Activated CD8-positive, alpha-beta T cell treated with anti-CD3 and anti-CD28 coated beads for 36 hours (primary cell): ENCODE measurements around the gene TBC1D16. TPM values are rescaled to one million over a fixed set of nuclear protein-coding genes. Genes with fewer than 3 reads are reported as not detected.

Experiments
- ATAC-seq: fragments of 200-7000 bp; cut with Tn5 transposase; one replicate; pipeline ENCODE4 v1.10.0; 2021; ENCODE audit warnings: mild to moderate bottlenecking, moderate library complexity
- CTCF ChIA-PET: fragments of 350-600 bp; sonication (Branson Sonifier 250); formaldehyde crosslinking; loops from one replicate; lab custom pipeline; 2021; ENCODE audit warnings: antibody characterized with exemption; lab: Charles Lee
- POLR2A ChIA-PET: fragments of 350-600 bp; sonication (Branson Sonifier 250); formaldehyde crosslinking; loops from one replicate; lab custom pipeline; 2021; ENCODE audit warnings: antibody characterized with exemption; lab: Charles Lee
- DNase-seq: peaks from one replicate; pipeline ENCODE4 v3.0.0-alpha.2; 2020
- H3K27ac Mint-ChIP-seq: one replicate; pipeline ENCODE4 v1.8.0; 2021; ENCODE audit warnings: mild to moderate bottlenecking, mixed read lengths
- H3K27me3 Mint-ChIP-seq: one replicate; pipeline ENCODE4 v1.8.0; 2021; ENCODE audit warnings: mixed read lengths
- H3K36me3 Mint-ChIP-seq: one replicate; pipeline ENCODE4 v1.8.0; 2021; ENCODE audit warnings: low read depth, mixed read lengths
- H3K4me1 Mint-ChIP-seq: one replicate; pipeline ENCODE4 v1.8.0; 2021; ENCODE audit warnings: low read depth, mixed read lengths
- H3K4me3 Mint-ChIP-seq: one replicate; pipeline ENCODE4 v1.8.0; 2021; ENCODE audit warnings: mild to moderate bottlenecking, moderate library complexity, mixed read lengths
- H3K9me3 Mint-ChIP-seq: one replicate; pipeline ENCODE4 v1.8.0; 2021; ENCODE audit warnings: mixed read lengths
- CTCF ChIP-seq: fragments of 200-600 bp; IDR thresholded peaks from one replicate; pipeline ENCODE4 v1.8.0; 2022; ENCODE audit warnings: antibody characterized with exemption, mild to moderate bottlenecking
- intact Hi-C: fragments of 100-400 bp; cut with micrococcal nuclease; formaldehyde crosslinking; loops from one replicate; pipeline ENCODE4 v1.10.0; 2022
- total RNA-seq, 2 experiments: library from RNA; stranded (reverse); gene quantifications; one replicate each; pipeline ENCODE4 v1.2.3, GENCODE V29; 2021

The TBC1D16 gene
- total RNA-seq, 2 experiments from 2014 or later, result 9.6 to 12.0 TPM

GRCh38 chr17:80055597-80055996, 19.9 kb upstream of the TBC1D16 start:
- ATAC-seq (no peak), DNase-seq (no peak)
- no peak overlapping the region for H3K27ac Mint-ChIP-seq
- no peaks in the 10 kb centered on the region for H3K9me3 Mint-ChIP-seq
- no peaks in the 10 kb centered on the region for H3K27me3 Mint-ChIP-seq
- intact Hi-C loops, result no loop called here
- H3K4me3 Mint-ChIP-seq, result no peak overlapping the region
- no peak for TF ChIP-seq CTCF
- ChIA-PET POLR2A (interaction anchor here (0.6 kb wide), 1 partner anchor 30 kb away, joined by 3 read pairs; no protein-coding TSS in a partner anchor), CTCF (interaction anchor here (1.3 to 1.5 kb wide), 3 partner anchors 27 to 50 kb away, joined by 3 to 4 read pairs (median 3); no protein-coding TSS in a partner anchor)
- H3K4me1 Mint-ChIP-seq, result no peaks in the 10 kb centered on the region
- H3K36me3 Mint-ChIP-seq, result no peaks in the 10 kb centered on the region

GRCh38 chr17:80053102-80053501, 17.4 kb upstream of the TBC1D16 start:
- intact Hi-C loops, result no loop called here
- no peaks in the 10 kb centered on the region for H3K36me3 Mint-ChIP-seq
- DNase-seq (no peak), ATAC-seq (no peak)
- no peaks in the 10 kb centered on the region for H3K9me3 Mint-ChIP-seq
- ChIA-PET CTCF (no interaction called here), POLR2A (no interaction called here)
- TF ChIP-seq CTCF, result no peak
- H3K4me1 Mint-ChIP-seq, result no peaks in the 10 kb centered on the region
- H3K27me3 Mint-ChIP-seq, result no peaks in the 10 kb centered on the region
- no peak overlapping the region for H3K4me3 Mint-ChIP-seq
- no peak overlapping the region for H3K27ac Mint-ChIP-seq

- Mint-ChIP-seq H3K4me1 (no peaks in the 10 kb centered on the region), H3K27ac (no peak overlapping the region), H3K36me3 (no peaks in the 10 kb centered on the region), H3K27me3 (no peaks in the 10 kb centered on the region), H3K9me3 (no peaks in the 10 kb centered on the region), H3K4me3 (no peak overlapping the region)
- no peak for DNase-seq
- intact Hi-C loops, result no loop called here
- TF ChIP-seq CTCF, result no peak
- ChIA-PET CTCF (no interaction called here), POLR2A (no interaction called here)
- no peak for ATAC-seq
These were observed 16.0 kb upstream of the TBC1D16 start for GRCh38 chr17:80051681-80052080.

- no peaks in the 10 kb centered on the region for H3K27me3 Mint-ChIP-seq
- POLR2A ChIA-PET, result interaction anchor here (0.9 kb wide), 1 partner anchor 62 kb away, joined by 3 read pairs; no protein-coding TSS in a partner anchor
- DNase-seq (no peak), ATAC-seq (no peak)
- no peak overlapping the region for H3K4me3 Mint-ChIP-seq
- H3K27ac Mint-ChIP-seq, result no peak overlapping the region
- TF ChIP-seq CTCF, result no peak
- CTCF ChIA-PET, result interaction anchor here (0.8 kb wide), 1 partner anchor 42 kb away, joined by 3 read pairs; no protein-coding TSS in a partner anchor
- H3K4me1 Mint-ChIP-seq, result no peaks in the 10 kb centered on the region
- intact Hi-C loops, result no loop called here
- H3K9me3 Mint-ChIP-seq, result no peaks in the 10 kb centered on the region
- no peaks in the 10 kb centered on the region for H3K36me3 Mint-ChIP-seq
These were observed 15.0 kb upstream of the TBC1D16 start for GRCh38 chr17:80050706-80051105.

- CTCF ChIA-PET, result interaction anchor here (0.8 kb wide), 1 partner anchor 42 kb away, joined by 3 read pairs; no protein-coding TSS in a partner anchor
- no peak for TF ChIP-seq CTCF
- H3K4me3 Mint-ChIP-seq, result no peak overlapping the region
These were observed 14.3 kb upstream of the TBC1D16 start for GRCh38 chr17:80049986-80050385.

More at GRCh38 chr17:80049986-80050385, 14.3 kb upstream of the TBC1D16 start:
- Mint-ChIP-seq H3K27ac (no peak overlapping the region), H3K27me3 (no peaks in the 10 kb centered on the region), H3K36me3 (no peaks in the 10 kb centered on the region), H3K9me3 (no peaks in the 10 kb centered on the region), H3K4me1 (no peaks in the 10 kb centered on the region)
- intact Hi-C loops, result no loop called here
- DNase-seq, result no peak
- no peak for ATAC-seq
- POLR2A ChIA-PET, result no interaction called here
